ENCODE measurements around the gene RNF213. TPM values are rescaled to one million over a fixed set of nuclear protein-coding genes. Genes with fewer than 3 reads are reported as not detected.

RNF213 gene
- total and polyA plus RNA-seq, 2 of the 8 experiments (the other 6 are each of a cell fraction or from before 2014, with no cell fraction given), result 33.8 to 62.8 TPM

- TF ChIP-seq USF2 (IDR thresholded peaks at IDR 0.05; ENCODE audit: low read length) (no peak), TBP (IDR thresholded peaks at IDR 0.05; ENCODE audit: low read depth, low read length) (no peak), EGR1 (IDR thresholded peaks at IDR 0.05; ENCODE audit: borderline replicate concordance, low read depth, low read length) (no peak), SIRT6 (IDR thresholded peaks at IDR 0.05; ENCODE audit: low read length) (no peak), KDM4A (IDR thresholded peaks at IDR 0.05; ENCODE audit: low read depth, low read length, severe bottlenecking) (no peak)
These were observed 171.8 kb downstream of the RNF213 start (continued) for GRCh38 chr17:80432350-80432955.

Data from H1 (cell line).